ENCODE data around the gene GALNT13.

The GALNT13 gene

GRCh38 chr2:154238252-154238651 lies 366.5 kb downstream of the GALNT13 start:
- H3K9me3 Mint-ChIP-seq, result peaks cover 12% of the 10 kb centered on the region
- H3K27ac Mint-ChIP-seq, result no peak overlapping the region
- no peaks in the 10 kb centered on the region for H3K27me3 Mint-ChIP-seq
- no peaks in the 10 kb centered on the region for H3K36me3 Mint-ChIP-seq (ENCODE audit: low read depth)
- H3K4me1 Mint-ChIP-seq (ENCODE audit: low read depth), result no peaks in the 10 kb centered on the region
- H3K4me3 Mint-ChIP-seq, result no peak overlapping the region
- intact Hi-C loops (cut with micrococcal nuclease), result no loop called here

GRCh38 chr2:154240316-154240715 lies 368.6 kb downstream of the GALNT13 start:
- Mint-ChIP-seq H3K27ac (no peak overlapping the region), H3K36me3 (ENCODE audit: low read depth) (no peaks in the 10 kb centered on the region), H3K9me3 (peaks cover 12% of the 10 kb centered on the region), H3K27me3 (no peaks in the 10 kb centered on the region), H3K4me1 (ENCODE audit: low read depth) (no peaks in the 10 kb centered on the region), H3K4me3 (no peak overlapping the region)
- intact Hi-C loops (cut with micrococcal nuclease), result no loop called here

DNA sequence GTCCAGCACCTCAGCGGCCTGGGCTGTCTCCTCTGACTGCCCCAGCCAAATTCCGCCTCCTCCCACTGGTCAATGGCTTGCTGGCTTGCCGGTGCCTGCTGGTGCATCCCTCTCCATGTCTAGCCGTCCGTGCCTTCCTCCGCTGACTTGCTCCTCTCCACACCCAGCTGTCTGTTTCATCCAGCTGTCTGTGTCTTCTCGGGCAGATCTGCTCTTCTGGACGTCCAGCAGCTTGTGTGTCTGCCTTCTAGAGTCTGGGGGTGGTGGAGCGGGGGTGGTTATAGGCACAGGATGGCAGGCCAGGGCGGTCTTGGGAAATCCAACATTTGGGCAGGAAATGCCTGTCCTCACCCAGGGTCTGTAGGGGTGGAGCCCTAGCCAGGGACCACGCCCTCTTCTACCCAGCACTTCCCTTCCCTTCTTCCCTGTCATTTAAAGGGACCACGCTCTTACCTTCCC lies 369.2 kb downstream of the GALNT13 start:
- Mint-ChIP-seq H3K27ac (no peak overlapping the region), H3K4me3 (no peak overlapping the region), H3K4me1 (ENCODE audit: low read depth) (no peaks in the 10 kb centered on the region), H3K9me3 (peaks cover 12% of the 10 kb centered on the region), H3K27me3 (no peaks in the 10 kb centered on the region), H3K36me3 (ENCODE audit: low read depth) (no peaks in the 10 kb centered on the region)
- intact Hi-C loops (cut with micrococcal nuclease), result no loop called here

- Mint-ChIP-seq H3K4me1 (ENCODE audit: low read depth) (no peaks in the 10 kb centered on the region), H3K27me3 (no peaks in the 10 kb centered on the region), H3K27ac (no peak overlapping the region), H3K36me3 (ENCODE audit: low read depth) (no peaks in the 10 kb centered on the region), H3K9me3 (peaks cover 12% of the 10 kb centered on the region), H3K4me3 (no peak overlapping the region)
- intact Hi-C loops (cut with micrococcal nuclease), result no loop called here
Observed at GRCh38 chr2:154242687-154243086, 371.0 kb downstream of the GALNT13 start.

- H3K4me3 Mint-ChIP-seq, result no peak overlapping the region
- no peaks in the 10 kb centered on the region for H3K4me1 Mint-ChIP-seq (ENCODE audit: low read depth)
- intact Hi-C loops (cut with micrococcal nuclease), result no loop called here
- no peaks in the 10 kb centered on the region for H3K27me3 Mint-ChIP-seq
- no peaks in the 10 kb centered on the region for H3K36me3 Mint-ChIP-seq (ENCODE audit: low read depth)
- H3K27ac Mint-ChIP-seq, result no peak overlapping the region
- peaks cover 12% of the 10 kb centered on the region for H3K9me3 Mint-ChIP-seq
Observed at GRCh38 chr2:154243685-154244084, 372.0 kb downstream of the GALNT13 start.

DNA sequence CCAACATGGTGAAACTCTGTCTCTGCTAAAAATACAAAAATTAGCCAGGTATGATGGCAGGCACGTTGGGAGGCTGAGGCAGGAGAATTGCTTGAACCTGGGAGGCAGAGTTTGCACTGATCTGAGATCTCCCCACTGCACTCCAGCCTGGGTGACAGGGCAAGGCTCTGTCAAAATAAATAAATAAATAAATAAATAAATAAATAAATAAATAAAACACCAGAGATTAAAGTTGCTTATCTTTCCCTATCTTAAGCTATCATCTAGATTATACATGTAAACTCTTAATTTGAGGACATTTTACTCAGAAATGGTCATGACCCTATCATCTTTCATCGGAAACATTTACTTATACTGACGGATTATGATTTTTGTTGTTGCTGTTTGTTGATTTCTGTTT lies 373.2 kb downstream of the GALNT13 start:
- peaks cover 12% of the 10 kb centered on the region for H3K9me3 Mint-ChIP-seq
- H3K4me1 Mint-ChIP-seq (ENCODE audit: low read depth), result no peaks in the 10 kb centered on the region
- intact Hi-C loops (cut with micrococcal nuclease), result no loop called here
- no peaks in the 10 kb centered on the region for H3K27me3 Mint-ChIP-seq
- H3K4me3 Mint-ChIP-seq, result no peak overlapping the region
- H3K27ac Mint-ChIP-seq, result no peak overlapping the region
- H3K36me3 Mint-ChIP-seq (ENCODE audit: low read depth), result no peaks in the 10 kb centered on the region

DNA sequence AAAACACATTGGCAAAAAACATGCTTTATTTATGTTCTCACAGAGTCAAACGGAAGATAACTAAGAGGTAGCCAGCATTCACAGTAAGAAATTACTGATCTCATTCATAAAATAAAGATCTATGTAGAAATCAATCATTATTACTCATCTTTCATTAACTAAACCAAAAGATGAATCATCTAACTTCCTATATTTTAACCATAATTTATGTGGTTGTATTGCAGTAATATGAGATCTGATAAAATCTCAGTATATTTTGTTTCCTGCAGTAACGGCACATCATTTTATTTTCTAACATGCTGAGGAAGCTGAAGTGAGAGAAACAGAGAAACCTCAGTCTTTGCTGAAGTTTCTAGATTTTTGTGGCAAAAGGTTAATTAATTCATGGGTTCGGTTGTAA lies 375.8 kb downstream of the GALNT13 start:
- Mint-ChIP-seq H3K4me3 (no peak overlapping the region), H3K4me1 (ENCODE audit: low read depth) (no peaks in the 10 kb centered on the region), H3K9me3 (no peaks in the 10 kb centered on the region), H3K27ac (no peak overlapping the region), H3K36me3 (ENCODE audit: low read depth) (no peaks in the 10 kb centered on the region), H3K27me3 (no peaks in the 10 kb centered on the region)
- intact Hi-C loops (cut with micrococcal nuclease), result no loop called here

DNA sequence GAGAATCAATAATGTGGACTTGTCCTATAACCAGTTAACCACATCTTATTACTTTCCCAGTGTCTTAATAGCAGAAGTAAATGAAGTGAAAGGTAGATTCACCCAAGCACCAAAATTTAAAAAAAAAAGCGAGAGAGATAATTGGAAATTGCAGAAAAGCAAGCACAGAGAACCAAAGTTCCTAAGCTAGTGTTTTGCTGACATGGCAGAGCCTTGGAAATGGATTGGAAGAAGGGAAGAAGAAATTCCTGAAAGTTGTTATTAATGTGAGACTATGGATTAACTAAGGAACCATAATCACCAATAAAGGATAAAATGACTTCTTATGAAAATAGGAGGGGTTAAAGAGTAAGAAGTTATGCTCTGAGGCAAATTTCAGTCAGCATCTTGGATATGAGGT lies 384.4 kb downstream of the GALNT13 start:
- Mint-ChIP-seq H3K9me3 (peaks cover 27% of the 10 kb centered on the region), H3K4me1 (ENCODE audit: low read depth) (no peaks in the 10 kb centered on the region), H3K4me3 (no peak overlapping the region), H3K27ac (no peak overlapping the region), H3K27me3 (no peaks in the 10 kb centered on the region), H3K36me3 (ENCODE audit: low read depth) (no peaks in the 10 kb centered on the region)
- intact Hi-C loops (cut with micrococcal nuclease), result no loop called here

GRCh38 chr2:154259030-154259429 lies 387.3 kb downstream of the GALNT13 start:
- peaks cover 34% of the 10 kb centered on the region for H3K9me3 Mint-ChIP-seq
- H3K36me3 Mint-ChIP-seq (ENCODE audit: low read depth), result no peaks in the 10 kb centered on the region
- H3K27ac Mint-ChIP-seq, result no peak overlapping the region
- intact Hi-C loops (cut with micrococcal nuclease), result no loop called here
- H3K27me3 Mint-ChIP-seq, result no peaks in the 10 kb centered on the region
- no peak overlapping the region for H3K4me3 Mint-ChIP-seq
- no peaks in the 10 kb centered on the region for H3K4me1 Mint-ChIP-seq (ENCODE audit: low read depth)

DNA sequence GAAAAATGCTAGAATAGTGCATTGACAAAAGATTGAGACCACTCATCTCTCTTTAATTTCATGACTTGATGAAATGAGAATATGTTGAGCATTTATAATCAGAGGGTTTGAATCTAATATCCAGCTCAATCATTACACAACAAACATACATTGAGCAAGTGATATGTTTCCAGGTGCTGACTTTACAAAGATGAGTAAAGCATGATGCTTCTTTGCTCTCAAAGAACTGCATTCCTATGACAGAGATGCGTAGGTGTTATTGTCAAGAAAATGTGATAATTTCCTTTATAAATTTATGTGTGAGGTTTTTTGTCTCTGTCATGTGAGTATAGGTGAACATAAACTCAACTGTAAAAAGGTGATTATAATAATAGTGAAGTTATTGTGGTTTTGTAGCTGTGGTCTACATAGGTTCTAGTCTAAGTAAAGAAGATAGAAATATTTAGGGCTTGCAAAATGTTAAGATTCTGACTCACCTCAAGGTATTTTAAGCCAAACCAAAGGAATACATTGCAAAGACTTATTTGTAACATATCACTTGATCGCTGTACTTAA lies 389.8 kb downstream of the GALNT13 start:
- Mint-ChIP-seq H3K27ac (no peak overlapping the region), H3K4me1 (ENCODE audit: low read depth) (no peaks in the 10 kb centered on the region), H3K27me3 (no peaks in the 10 kb centered on the region), H3K4me3 (no peak overlapping the region), H3K36me3 (ENCODE audit: low read depth) (no peaks in the 10 kb centered on the region), H3K9me3 (peaks cover 18% of the 10 kb centered on the region)
- intact Hi-C loops (cut with micrococcal nuclease), result no loop called here

DNA sequence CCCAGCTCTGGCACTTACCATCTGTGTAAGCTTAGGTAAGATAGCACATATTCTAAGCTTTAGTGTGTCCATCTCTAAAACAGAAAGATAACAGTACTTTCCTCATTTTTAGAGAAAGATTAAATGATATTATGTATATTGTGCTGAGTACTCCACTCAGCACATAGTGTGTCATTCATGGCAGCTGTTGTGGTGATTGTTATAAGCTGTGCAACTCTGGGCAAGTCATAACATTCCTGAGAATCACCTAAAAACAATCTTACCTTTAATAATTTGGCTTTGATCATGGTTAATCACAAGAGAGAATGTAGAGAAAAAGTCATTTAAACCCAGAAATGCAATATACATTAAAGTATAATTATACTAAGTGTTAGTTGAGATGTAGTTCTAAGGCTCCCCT lies 391.5 kb downstream of the GALNT13 start:
- Mint-ChIP-seq H3K4me1 (ENCODE audit: low read depth) (no peaks in the 10 kb centered on the region), H3K27ac (no peak overlapping the region), H3K27me3 (no peaks in the 10 kb centered on the region), H3K4me3 (no peak overlapping the region), H3K9me3 (peaks cover 18% of the 10 kb centered on the region), H3K36me3 (ENCODE audit: low read depth) (no peaks in the 10 kb centered on the region)
- intact Hi-C loops (cut with micrococcal nuclease), result no loop called here

DNA sequence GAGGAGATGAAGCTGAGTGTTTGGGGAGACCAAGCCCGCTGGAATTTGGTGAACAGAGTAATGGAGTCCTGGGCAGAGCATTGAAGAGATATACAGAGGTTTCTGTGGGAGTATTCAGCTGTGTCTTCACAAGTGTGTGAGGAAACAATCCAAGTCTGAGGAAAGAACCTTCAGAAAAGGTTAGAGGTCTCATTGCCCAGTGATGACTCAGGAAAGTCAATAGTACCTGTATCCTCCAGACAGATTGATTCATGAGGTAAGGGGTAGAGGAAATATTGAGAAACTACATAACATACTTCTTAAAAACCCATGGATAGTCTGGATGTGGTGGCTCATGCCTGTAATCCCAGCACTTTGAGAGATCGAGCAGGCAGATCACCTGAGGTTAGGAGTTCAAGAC lies 392.3 kb downstream of the GALNT13 start:
- H3K4me1 Mint-ChIP-seq (ENCODE audit: low read depth), result no peaks in the 10 kb centered on the region
- intact Hi-C loops (cut with micrococcal nuclease), result no loop called here
- peaks cover 18% of the 10 kb centered on the region for H3K9me3 Mint-ChIP-seq
- H3K36me3 Mint-ChIP-seq (ENCODE audit: low read depth), result no peaks in the 10 kb centered on the region
- no peak overlapping the region for H3K27ac Mint-ChIP-seq
- no peaks in the 10 kb centered on the region for H3K27me3 Mint-ChIP-seq
- no peak overlapping the region for H3K4me3 Mint-ChIP-seq

GRCh38 chr2:154267983-154268382 lies 396.3 kb downstream of the GALNT13 start:
- no peaks in the 10 kb centered on the region for H3K27me3 Mint-ChIP-seq
- intact Hi-C loops (cut with micrococcal nuclease), result no loop called here

DNA sequence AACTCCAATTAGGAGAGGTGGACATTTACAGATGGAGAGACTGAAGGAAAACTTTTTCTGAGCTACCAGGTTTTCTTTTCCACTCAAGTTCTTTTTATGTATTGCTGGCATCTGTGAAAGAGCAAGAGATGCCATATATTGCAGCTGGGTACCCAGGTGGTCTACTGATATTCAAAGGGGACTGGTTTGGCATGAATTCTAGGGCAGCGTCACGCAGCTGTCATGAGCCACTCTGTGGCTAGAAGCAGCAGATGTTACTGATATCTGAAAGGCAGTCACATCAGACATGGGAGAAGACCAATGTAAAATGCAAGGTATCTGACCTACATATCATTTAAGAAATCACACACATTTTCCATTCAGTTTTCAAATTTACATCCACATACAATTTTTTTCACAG lies 408.8 kb downstream of the GALNT13 start:
- Mint-ChIP-seq H3K4me1 (ENCODE audit: low read depth) (no peaks in the 10 kb centered on the region), H3K27me3 (no peaks in the 10 kb centered on the region), H3K4me3 (no peak overlapping the region), H3K27ac (no peak overlapping the region), H3K9me3 (peaks cover 33% of the 10 kb centered on the region), H3K36me3 (ENCODE audit: low read depth) (no peaks in the 10 kb centered on the region)
- intact Hi-C loops (cut with micrococcal nuclease), result no loop called here

More at GRCh38 chr2:154267983-154268382, 396.3 kb downstream of the GALNT13 start:
- Mint-ChIP-seq H3K4me1 (ENCODE audit: low read depth) (no peaks in the 10 kb centered on the region), H3K36me3 (ENCODE audit: low read depth) (no peaks in the 10 kb centered on the region), H3K4me3 (no peak overlapping the region), H3K9me3 (peaks cover 13% of the 10 kb centered on the region), H3K27ac (no peak overlapping the region)

DNA sequence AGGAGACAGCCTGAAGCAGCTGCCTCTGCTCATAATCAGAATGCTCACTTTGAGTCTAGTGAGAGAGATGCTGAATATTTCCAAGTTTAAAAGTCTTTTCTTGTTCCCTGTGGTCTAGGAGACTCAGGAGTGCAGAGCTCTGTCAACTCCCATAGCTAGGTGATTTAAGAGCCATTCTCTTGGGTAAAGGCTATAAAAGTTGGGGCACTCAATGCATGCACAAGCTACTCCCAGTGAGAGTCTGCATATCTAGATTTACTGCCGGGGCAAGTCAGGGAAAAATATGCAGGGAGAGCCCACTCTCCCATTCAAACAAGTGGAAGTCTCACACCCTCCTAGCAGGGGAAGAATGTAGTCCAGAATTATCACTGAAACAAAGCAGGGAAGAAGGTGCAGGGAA lies 418.1 kb downstream of the GALNT13 start:
- Mint-ChIP-seq H3K4me1 (ENCODE audit: low read depth) (no peaks in the 10 kb centered on the region), H3K4me3 (no peak overlapping the region), H3K27ac (no peak overlapping the region), H3K9me3 (peaks cover 69% of the 10 kb centered on the region), H3K27me3 (no peaks in the 10 kb centered on the region), H3K36me3 (ENCODE audit: low read depth) (no peaks in the 10 kb centered on the region)
- intact Hi-C loops (cut with micrococcal nuclease), result no loop called here

All from dendritic cell treated with granulocyte-macrophage colony-stimulating factor and Interleukin-4, amounts not matched to agents 40 ng/mL and 50 ng/mL, for 4 days (primary cell).